Thymus (tissue), 11 donors: ENCODE data around the gene KCNK16. TPM values are rescaled to one million over a fixed set of nuclear protein-coding genes. Genes with fewer than 3 reads are reported as not detected.

ENCODE experiments used
- DNase-seq, 9 donors: peaks; one replicate each; pipeline ENCODE4 v3.0.0-alpha.2; 2013; ENCODE audit warnings: low spot score in 9 of 9, low read depth in 6 of 9, missing footprints in 1 of 9
- H3K27ac ChIP-seq, 2 donors: one replicate each; pipeline ENCODE4 v1.5.1; 2013; ENCODE audit warnings: control low read depth in 1 of 2, low read depth in 1 of 2, low read length in 1 of 2, mild to moderate bottlenecking in 1 of 2, moderate library complexity in 1 of 2
- H3K27me3 ChIP-seq, 2 donors: one replicate each; pipeline ENCODE4 v1.5.1; 2013; ENCODE audit warnings: low read length in 1 of 2; ENCODE audit not compliant: control insufficient read depth in 2 of 2, insufficient read depth in 1 of 2
- H3K36me3 ChIP-seq, 2 donors: one replicate each; pipeline ENCODE4 v1.5.1; 2013; ENCODE audit warnings: low read length in 1 of 2, mild to moderate bottlenecking in 1 of 2, moderate library complexity in 1 of 2; ENCODE audit not compliant: control insufficient read depth in 2 of 2, insufficient read depth in 2 of 2
- H3K4me1 ChIP-seq, 2 donors: one replicate each; pipeline ENCODE4 v1.5.1; 2013; ENCODE audit warnings: low read length in 2 of 2; ENCODE audit not compliant: control insufficient read depth in 2 of 2, insufficient read depth in 2 of 2
- H3K4me3 ChIP-seq, 2 donors: one replicate each; pipeline ENCODE4 v1.5.1; 2013; ENCODE audit warnings: low read length in 2 of 2, control low read depth in 1 of 2, mild to moderate bottlenecking in 1 of 2
- H3K9me3 ChIP-seq, 2 donors: one replicate each; pipeline ENCODE4 v1.5.1; 2013; ENCODE audit warnings: low read length in 1 of 2, mild to moderate bottlenecking in 1 of 2; ENCODE audit not compliant: control insufficient read depth in 2 of 2, insufficient read depth in 1 of 2
- WGBS: extraction: QIAGEN DNeasy Blood & Tissue Kit; methylation state at CpG from one replicate; pipeline ENCODE4 v1.1.7; 2013; 5-methylcytosine and 5-hydroxymethylcytosine counted together
- polyA plus RNA-seq: library from polyadenylated mRNA; stranded (reverse); fragments of 200-250 nt; gene quantifications from one replicate; pipeline ENCODE4 v1.2.3, GENCODE V29; 2013
- total RNA-seq: library from RNA; stranded (reverse); fragments of 120-200 nt; gene quantifications from one replicate; pipeline ENCODE4 v1.2.4, GENCODE V29; 2013
- donor health status: healthy.

KCNK16 gene
- total and polyA plus RNA-seq, 2 donors: 0.07 TPM; not detected in 1

- peaks cover 0 to 15% of the 10 kb centered on the region in 2 donors for H3K27me3 ChIP-seq
These were observed 2.7 kb downstream of the KCNK16 start for GRCh38 chr6:39319621-39320362.

GRCh38 chr6:39317256-39317655 lies 5.2 kb downstream of the KCNK16 start:
- Histone ChIP-seq H3K4me1 (peaks cover 15 to 40% of the 10 kb centered on the region in 2 donors), H3K27me3 (peaks cover 18 to 41% of the 10 kb centered on the region in 2 donors), H3K27ac (no peak overlapping the region), H3K36me3 (no peaks in the 10 kb centered on the region), H3K4me3 (no peak overlapping the region), H3K9me3 (no peaks in the 10 kb centered on the region)
- WGBS: 93% methylated on average over 3 of the region's 3 CpGs
- no peak for DNase-seq

More at GRCh38 chr6:39319621-39320362, 2.7 kb downstream of the KCNK16 start:
- Histone ChIP-seq H3K4me3 (no peak overlapping the region), H3K9me3 (no peaks in the 10 kb centered on the region), H3K36me3 (no peaks in the 10 kb centered on the region), H3K27ac (no peak overlapping the region), H3K4me1 (peaks cover 0 to 20% of the 10 kb centered on the region in 2 donors)
- no peak for DNase-seq
- 74% methylated on average over 13 of the region's 13 CpGs for WGBS

- WGBS: 1% methylated on average over 28 of the region's 28 CpGs
- H3K27me3 ChIP-seq: peaks cover 18 to 52% of the 10 kb centered on the region in 2 donors
- H3K4me3 ChIP-seq: peak within 1 kb of the TSS; percentile 36 to 37
- H3K4me1 ChIP-seq: peaks cover 15 to 23% of the 10 kb centered on the region in 2 donors
- no peaks in the 10 kb centered on the region for H3K9me3 ChIP-seq
- peak in 2 of 9 donors; percentile 32 to 42 for DNase-seq
- no peak within 1 kb of the TSS for H3K27ac ChIP-seq
- no peaks in the 10 kb centered on the region for H3K36me3 ChIP-seq
These were observed 8.2 kb downstream of the KCNK16 start, which contains the start of gene KCNK17 for GRCh38 chr6:39314273-39314795. Gene KCNK17 (minus strand): TSS chr6:39314419. CDS start chr6:39314320, 99 bp downstream.

- Histone ChIP-seq H3K27ac (no peak overlapping the region), H3K9me3 (no peaks in the 10 kb centered on the region), H3K36me3 (no peaks in the 10 kb centered on the region), H3K27me3 (peaks cover 18 to 52% of the 10 kb centered on the region in 2 donors), H3K4me3 (peak overlapping the region; percentile 36 to 37), H3K4me1 (peaks cover 15 to 23% of the 10 kb centered on the region in 2 donors)
- under 1% methylated on average over 80 of the region's 80 CpGs for WGBS
- DNase-seq: peak in 1 of 9 donors; percentile 16
These were observed 8.8 kb downstream of the KCNK16 start for GRCh38 chr6:39313526-39314272.

GRCh38 chr6:39312912-39313525 lies 9.5 kb downstream of the KCNK16 start:
- no peaks in the 10 kb centered on the region for H3K9me3 ChIP-seq
- H3K36me3 ChIP-seq: no peaks in the 10 kb centered on the region
- WGBS: 17% methylated on average over 45 of the region's 45 CpGs
- peak overlapping the region; percentile 36 to 37 for H3K4me3 ChIP-seq
- peaks cover 15 to 23% of the 10 kb centered on the region in 2 donors for H3K4me1 ChIP-seq
- H3K27me3 ChIP-seq: peaks cover 18 to 52% of the 10 kb centered on the region in 2 donors
- DNase-seq: no peak
- H3K27ac ChIP-seq: no peak overlapping the region

- Histone ChIP-seq H3K9me3 (no peaks in the 10 kb centered on the region), H3K4me3 (no peak overlapping the region), H3K27ac (no peak overlapping the region), H3K4me1 (peaks cover 15 to 23% of the 10 kb centered on the region in 2 donors), H3K36me3 (no peaks in the 10 kb centered on the region), H3K27me3 (peaks cover 18 to 44% of the 10 kb centered on the region in 2 donors)
- DNase-seq: no peak
- 80% methylated on average over 4 of the region's 4 CpGs for WGBS
These were observed 12.0 kb downstream of the KCNK16 start for GRCh38 chr6:39310542-39310941.

GRCh38 chr6:39309942-39310531 lies 12.5 kb downstream of the KCNK16 start:
- Histone ChIP-seq H3K27me3 (peaks cover 18 to 39% of the 10 kb centered on the region in 2 donors), H3K27ac (no peak overlapping the region), H3K4me1 (peaks cover 15 to 20% of the 10 kb centered on the region in 2 donors), H3K4me3 (no peak overlapping the region), H3K9me3 (no peaks in the 10 kb centered on the region), H3K36me3 (no peaks in the 10 kb centered on the region)
- peak; percentile 27 to 78 (median 52) for DNase-seq
- 66% methylated on average over 7 of the region's 7 CpGs for WGBS

GRCh38 chr6:39307462-39307861 lies 15.0 kb downstream of the KCNK16 start:
- no peaks in the 10 kb centered on the region for H3K36me3 ChIP-seq
- no peak overlapping the region for H3K4me3 ChIP-seq
- no peaks in the 10 kb centered on the region for H3K9me3 ChIP-seq
- DNase-seq: no peak
- 92% methylated on average over 3 of the region's 3 CpGs for WGBS
- peaks cover 0 to 13% of the 10 kb centered on the region in 2 donors for H3K27me3 ChIP-seq
- peaks cover 6% of the 10 kb centered on the region in 2 donors for H3K4me1 ChIP-seq
- no peak overlapping the region for H3K27ac ChIP-seq
